ENCODE data around the gene SUGCT.

- TF ChIP-seq POLR2AphosphoS5 (IDR thresholded peaks at IDR 0.05; ENCODE audit: low read depth, low read length) (no peak), TAF1 (IDR thresholded peaks at IDR 0.05; ENCODE audit: low read depth, low read length) (no peak), POLR2A (IDR thresholded peaks at IDR 0.05; ENCODE audit: low read depth, low read length) (no peak), SPI1 (IDR thresholded peaks at IDR 0.05; ENCODE audit: low read depth, low read length) (no peak), POU2F2 (IDR thresholded peaks at IDR 0.05; ENCODE audit: low read depth, low read length) (no peak)
These were observed 580.2 kb downstream of the SUGCT start for GRCh38 chr7:40715053-40715430.
